HG03097 (cell line): ENCODE data around the gene CDK11B.
"Not testable (repeated sequence)": the region's sequence is repeated elsewhere in the genome, so short reads cannot be mapped to it uniquely, and the experiment has no call there.

Experiments
- ATAC-seq: cut with Tn5 transposase; IDR thresholded peaks from one replicate; pipeline ENCODE4 v1.9.1; 2021; ENCODE audit not compliant: unreplicated experiment, low FRiP score

CDK11B gene

DNA sequence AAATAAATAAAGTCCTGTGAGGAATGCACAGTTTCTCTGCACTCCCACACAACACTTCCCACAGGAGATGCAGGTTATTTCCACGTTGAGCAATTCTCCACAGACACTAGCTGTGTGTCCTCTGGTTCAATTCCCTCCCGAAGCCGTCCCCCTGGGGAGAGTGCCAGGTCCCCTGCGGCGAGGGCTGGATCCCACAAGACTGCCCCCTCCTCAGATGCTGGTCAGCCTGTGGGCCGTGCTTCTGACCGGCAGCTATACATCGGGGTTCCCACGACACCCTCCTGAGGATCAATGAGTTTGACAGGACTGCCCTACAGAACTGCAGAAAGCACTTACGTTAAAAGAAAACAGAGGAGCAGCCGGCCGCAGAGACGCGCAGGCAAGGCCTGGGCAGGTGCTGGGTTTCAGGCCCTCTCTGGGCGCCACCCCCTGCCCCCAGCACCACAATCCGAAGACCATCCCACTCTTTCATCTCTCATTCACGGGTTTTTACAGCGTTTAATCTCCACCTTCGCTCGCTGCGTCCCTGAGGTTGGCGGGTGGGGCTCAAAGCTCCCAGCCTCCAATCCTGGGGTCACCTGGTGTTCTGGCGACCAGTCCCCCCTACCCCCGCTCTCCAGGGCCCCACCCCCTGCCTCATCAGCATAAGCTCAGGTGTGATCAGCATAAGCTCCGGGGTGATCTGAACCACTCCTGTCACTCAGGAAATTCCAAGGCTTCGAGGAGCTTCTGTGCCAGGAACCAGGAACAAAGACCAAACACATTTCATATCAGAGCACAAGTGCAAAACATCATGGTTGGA is 24.5 kb upstream of the CDK11B start:
- ATAC-seq = no peak

DNA sequence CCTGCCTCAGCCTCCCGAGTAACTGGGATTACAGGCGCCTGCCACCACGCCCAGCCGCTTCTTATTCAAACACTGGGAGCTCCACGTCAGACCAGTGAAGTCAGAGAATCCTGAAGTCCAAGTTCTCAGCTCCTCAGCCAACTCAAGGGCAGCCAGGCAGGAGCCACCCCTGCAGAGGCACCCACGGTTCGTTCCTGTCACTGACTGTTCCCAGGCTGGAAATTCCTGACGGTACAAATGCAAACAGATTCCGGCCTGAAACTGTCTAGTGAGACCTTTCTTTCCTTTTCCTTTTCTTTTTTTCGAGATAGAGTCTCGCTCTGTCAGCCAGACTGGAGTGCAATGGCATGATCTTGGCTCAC is 22.1 kb upstream of the CDK11B start:
- ATAC-seq = no peak

GRCh38 chr1:1680031-1680911 is 21.5 kb upstream of the CDK11B start:
- no peak for ATAC-seq

DNA sequence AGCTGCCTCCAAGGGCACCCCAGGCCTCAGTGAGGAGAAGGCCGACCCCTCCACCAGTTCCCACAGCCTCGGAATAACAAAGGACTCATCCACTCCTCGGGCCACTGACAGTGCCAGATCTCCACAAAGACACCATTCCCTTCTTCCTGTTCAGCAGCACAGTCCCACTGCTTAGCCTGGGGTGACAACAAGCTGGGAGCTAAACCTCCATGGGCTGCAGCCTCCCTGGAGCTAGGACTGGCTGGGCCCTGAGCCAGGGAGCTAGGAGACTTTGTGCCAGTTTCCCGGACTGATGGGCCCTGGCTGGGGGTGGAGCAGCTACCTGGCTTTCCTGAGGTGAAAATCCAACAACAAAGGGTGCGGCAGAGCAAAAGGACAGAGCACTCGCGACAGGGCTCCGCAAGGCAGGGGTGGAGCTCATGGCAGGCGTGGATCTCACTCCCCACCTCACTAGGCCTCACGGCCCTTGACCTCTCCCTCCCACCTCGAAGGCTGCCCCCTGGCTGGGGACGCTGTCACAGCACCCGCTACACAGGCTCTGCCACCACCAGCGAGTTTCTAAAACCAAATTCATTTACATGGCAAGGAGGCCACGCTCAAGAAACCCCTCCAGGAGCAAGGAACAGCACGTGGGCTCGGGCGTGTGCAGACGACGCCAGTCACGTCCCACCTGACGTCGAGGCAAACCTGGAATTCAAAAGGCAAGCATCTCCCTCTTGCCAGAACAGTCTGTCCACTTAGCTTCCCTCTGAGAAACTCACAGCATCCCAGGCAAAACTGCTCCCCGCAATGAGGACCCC is 20.0 kb upstream of the CDK11B start:
- ATAC-seq = no peak

DNA sequence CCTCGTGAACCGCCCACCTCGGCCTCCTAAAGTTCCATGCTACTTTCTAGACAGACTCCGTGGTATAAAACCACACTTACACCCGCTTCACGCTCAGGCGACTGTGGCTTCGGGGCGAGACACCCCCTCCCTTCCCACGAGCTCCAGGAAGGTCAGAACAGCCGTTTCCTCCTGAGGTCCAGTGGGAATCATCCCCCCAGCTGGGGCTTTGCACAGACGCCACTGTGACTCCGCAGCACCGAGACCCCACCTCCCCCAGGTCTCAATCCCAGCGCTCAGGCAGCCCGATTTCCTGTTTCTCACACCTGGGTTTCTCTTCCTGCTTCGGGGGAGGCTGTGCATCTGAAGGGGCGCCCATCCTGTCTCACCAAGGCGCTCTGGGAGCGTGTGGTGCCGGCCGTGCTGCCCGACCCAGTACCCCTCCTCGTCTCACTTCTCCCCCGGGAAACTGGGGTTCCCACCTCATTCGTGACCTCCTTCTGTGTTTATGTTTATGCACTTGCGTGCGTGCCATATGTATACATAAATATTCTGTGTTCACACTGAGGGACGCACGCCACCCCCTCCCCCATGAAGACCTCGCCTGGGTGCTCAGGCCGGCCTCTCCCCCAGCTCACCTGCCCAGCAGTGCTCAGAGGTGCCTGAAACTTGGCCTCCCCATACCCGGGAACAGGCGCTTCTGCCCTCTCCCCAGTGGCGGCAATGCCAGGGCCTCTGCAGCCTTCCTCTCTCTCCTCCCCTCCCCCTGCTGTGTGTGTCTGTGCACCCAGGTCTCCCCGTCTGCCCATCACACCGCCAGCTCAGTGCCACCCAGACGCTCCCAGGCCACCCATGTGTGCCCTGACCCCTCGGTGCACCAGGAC is 19.1 kb upstream of the CDK11B start:
- ATAC-seq = peak; percentile 66

DNA sequence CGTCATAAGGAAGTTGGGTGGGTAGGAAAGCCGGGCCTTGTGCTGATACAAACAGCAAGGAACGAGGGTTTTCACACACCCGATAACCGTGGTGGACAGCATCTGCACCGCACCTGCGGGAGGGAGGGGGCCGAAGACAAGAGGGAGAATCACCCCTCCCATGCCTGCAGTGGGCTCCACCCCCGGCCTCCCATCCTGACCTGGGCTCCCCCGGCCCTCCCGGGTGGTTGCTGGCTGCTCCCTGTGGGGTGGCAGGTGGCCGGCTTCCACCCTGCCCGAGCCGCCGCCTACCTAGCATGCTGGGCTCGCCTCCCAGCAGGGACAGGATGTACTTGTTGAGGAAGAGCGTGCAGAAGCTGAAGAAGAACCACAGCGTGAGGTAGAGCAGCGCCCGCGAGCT is 17.3 kb upstream of the CDK11B start:
- not testable (repeated sequence) for ATAC-seq

DNA sequence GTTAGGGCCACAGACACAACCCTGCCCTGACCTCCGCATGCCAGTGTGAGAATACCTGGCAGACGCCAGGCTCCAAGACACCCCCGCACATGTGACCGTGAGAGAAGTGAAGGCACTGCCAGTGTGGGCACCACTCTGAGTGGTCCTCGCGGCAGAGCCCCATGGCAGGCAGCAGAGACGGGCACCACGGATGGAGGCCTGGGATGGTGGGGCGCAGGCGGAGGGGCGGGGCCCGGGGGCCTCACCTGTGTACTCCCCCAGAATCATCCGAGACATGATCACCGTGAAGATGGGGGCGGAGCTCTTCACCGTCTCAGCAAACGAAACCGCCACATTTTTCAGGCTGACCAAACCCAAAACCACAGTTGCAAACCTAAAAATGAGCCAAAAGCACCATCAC is 16.4 kb upstream of the CDK11B start:
- ATAC-seq = not testable (repeated sequence)

GRCh38 chr1:1674806-1675205 is 16.0 kb upstream of the CDK11B start:
- not testable (repeated sequence) for ATAC-seq

DNA sequence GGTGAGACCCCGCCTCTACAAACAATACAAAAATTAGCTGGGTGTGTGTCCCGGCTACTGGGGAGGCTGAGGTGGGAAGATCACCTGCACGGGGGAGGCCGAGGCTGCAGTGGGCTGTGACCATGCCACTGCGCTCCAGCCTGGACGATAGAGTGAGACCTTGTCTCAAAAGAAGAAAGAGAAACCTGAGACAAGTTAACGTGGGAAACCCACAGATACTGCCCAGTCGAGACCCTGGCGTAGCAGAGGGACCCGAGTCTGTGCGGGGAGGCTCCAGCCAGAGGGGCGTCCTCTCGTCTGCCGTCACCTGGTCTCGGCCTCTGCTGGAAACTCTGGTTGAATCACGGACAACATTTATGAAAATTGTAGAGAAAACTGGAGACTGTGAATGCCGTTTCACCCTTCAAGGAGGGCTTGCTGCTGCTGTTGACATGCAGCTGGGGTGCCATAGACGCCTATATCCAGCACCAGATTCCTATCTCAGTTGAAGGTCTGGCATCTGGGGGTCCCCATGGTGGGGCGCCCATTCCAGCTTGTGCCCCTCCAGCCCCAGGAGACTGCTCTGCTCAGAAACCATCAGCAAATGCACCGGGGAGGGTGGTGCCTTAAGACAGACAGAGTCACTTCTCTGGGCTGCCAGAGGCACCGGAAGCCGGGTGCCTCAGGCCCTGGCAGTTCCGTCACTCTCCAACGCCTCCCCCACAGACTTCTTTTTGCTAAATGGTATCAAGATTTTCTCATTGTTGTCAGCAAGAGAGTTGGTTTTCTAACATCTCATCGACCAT is 13.6 kb upstream of the CDK11B start:
- ATAC-seq = no peak

DNA sequence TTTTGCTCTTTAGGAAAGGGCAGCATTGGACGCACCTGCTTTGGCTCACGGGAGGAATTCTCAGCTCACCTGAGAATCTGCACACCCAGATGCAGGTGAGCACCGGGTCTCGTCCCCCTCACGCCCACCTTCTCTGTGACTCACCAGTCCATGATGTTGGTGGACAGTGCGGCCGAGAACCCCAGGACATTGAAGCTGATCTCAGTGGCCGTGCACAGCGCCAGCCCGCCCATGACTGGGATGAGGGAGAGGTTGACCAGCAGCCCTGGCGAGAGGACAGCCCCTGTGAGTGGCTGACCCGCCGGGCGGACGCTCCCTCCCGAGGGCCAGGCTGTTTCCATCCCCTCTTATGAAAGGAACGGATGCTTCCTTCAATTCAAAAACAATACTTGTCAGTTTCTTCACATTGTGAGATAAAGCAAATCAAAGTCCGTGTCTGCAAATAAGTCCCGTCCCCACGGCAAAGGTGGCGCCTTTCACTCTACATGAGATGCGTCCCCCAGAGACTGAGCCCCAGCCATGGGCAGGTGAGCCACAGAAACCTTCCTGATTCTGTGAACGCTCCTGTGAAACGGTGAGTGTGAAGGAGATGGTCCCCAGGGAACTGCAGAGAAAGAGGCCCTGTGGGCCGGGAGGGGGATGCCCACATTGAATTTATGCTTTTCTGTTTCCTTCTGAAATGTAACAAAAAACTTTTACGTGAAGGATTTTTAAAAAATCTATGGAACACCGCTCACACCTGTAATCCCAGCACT is 12.7 kb upstream of the CDK11B start:
- no peak for ATAC-seq

- no peak for ATAC-seq
Observed at GRCh38 chr1:1670866-1671265, 12.1 kb upstream of the CDK11B start.

- no peak for ATAC-seq
Observed at GRCh38 chr1:1669468-1670440, 10.9 kb upstream of the CDK11B start.

- ATAC-seq = no peak
Observed at GRCh38 chr1:1666526-1666925, 7.7 kb upstream of the CDK11B start.

DNA sequence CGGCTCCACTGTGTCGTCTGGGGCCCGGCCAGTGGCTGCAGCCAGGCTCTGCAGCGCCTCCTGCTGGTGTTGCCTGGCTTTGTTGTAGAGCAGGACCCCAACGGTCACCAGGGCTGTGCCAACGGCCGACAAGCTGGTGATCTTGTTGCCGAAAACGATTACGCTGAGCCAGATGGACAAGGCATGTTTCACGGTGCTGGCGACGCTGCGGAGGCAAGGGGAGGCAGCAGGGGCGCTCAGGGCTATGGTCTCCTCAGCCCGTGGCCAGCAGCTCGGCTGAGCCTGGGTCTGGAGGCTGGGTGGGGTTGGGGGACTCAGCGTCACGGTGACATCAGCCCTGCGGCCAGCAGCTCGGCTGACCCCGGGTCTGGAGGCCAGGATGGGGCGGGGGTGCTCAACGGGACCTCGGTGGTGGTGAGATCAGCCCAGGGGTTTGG is 7.0 kb upstream of the CDK11B start:
- ATAC-seq = no peak

DNA sequence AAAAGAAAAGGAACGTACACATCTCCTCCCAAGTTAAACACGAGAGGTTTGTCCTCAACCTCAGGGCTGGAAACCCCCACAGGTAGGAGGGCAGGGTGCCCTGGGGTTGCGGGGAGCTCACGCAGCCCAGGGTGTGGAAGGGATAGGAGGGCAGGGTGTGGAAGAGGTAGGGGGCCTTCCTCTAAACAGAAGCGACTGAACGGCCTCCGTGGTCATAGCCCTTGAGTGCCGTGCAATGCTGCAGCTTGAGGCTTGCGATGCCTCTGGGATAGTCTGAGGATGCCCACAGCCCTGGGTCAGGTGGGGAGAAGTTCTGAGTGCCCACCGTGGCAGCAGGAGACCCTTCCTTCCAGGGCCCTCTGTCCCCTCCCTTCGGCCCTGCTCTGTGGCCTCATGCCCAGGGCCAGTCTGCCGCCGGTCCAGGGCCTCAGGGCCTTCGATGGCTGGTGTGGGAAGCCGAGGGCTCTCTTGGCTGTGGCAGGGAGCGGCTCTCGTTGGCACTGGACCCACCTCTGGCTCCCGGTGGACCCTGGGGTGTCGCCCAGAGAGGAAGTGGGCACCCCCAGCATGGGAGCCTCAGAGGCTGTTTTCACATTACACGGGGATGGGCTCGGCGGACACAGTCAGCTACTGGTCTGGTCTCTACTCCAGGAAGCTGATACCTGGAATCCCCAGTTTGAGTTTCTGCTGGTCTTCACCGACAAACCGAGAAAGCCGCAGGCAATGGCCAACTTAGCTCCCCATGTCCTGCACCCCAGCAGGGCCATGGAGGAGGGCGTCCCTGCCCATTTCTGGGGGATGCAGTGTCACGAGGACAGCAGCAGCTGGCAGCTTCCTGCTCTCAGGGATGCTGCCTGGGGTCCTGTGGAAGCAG is 6.4 kb upstream of the CDK11B start:
- ATAC-seq = no peak

- not testable (repeated sequence) for ATAC-seq
Observed at GRCh38 chr1:1664318-1664717, 5.5 kb upstream of the CDK11B start.
